ENCODE results near the gene MRPL55. TPM values are rescaled to one million over a fixed set of nuclear protein-coding genes. Genes with fewer than 3 reads are reported as not detected.

MRPL55 gene
- total RNA-seq, 1 experiment from 2014 or later: 63.7 TPM

DNA sequence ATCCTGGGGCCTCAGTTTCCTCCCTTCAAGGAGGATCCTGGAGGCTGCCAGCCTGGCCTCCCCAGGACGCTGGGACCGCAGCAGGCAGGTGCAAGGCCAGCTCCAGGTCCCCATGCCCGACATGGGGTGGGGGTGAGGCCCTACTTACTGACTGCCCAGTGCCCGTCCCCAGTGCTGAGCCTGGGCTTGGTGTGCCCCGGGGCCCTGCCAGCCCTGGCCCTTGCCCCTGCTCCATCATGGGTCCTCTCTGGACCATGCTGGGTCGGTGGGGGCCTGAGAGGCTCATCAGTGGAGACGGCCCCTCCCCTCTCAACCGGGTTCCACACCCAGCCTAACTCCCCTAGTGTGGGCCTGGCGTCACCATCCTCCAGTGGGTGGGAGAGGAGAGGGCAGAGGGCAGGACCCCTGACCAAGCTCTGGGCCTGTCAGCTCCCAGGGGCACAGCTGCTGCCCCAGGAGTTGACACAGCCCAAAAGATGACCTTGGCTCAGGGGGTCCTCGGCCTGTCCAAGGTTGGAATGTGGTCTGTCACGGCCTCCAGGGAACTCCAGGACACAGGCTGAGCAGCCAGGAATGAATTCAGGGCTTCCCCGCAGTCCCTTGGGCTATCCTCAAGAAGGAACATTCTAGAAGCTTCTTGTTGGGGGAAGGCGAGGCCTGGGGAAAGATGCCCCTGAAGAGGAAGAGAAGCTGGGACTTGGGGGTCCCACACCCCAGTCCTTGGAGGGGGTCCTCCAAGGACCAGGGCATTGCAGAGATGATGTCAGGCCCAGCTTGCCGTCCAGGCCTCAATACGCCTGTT is 44.2 kb downstream of the MRPL55 start:
- Mint-ChIP-seq H3K27me3 (ENCODE audit: insufficient read depth, unreplicated experiment) (peaks cover 6% of the 10 kb centered on the region), H3K4me1 (ENCODE audit: low read depth, unreplicated experiment) (no peaks in the 10 kb centered on the region), H3K27ac (ENCODE audit: unreplicated experiment) (no peak overlapping the region), H3K4me3 (ENCODE audit: unreplicated experiment) (no peak overlapping the region), H3K9me3 (ENCODE audit: unreplicated experiment) (no peaks in the 10 kb centered on the region), H3K36me3 (ENCODE audit: insufficient read depth, unreplicated experiment) (no peaks in the 10 kb centered on the region)
- POLR2A ChIA-PET: no interaction called here
- no peak for DNase-seq
- no peaks in the 10 kb centered on the region for H3K27me3 ChIP-seq (replicated peaks; ENCODE audit: control insufficient read depth, insufficient read depth, low read length)
- TF ChIP-seq, protein P1, sequence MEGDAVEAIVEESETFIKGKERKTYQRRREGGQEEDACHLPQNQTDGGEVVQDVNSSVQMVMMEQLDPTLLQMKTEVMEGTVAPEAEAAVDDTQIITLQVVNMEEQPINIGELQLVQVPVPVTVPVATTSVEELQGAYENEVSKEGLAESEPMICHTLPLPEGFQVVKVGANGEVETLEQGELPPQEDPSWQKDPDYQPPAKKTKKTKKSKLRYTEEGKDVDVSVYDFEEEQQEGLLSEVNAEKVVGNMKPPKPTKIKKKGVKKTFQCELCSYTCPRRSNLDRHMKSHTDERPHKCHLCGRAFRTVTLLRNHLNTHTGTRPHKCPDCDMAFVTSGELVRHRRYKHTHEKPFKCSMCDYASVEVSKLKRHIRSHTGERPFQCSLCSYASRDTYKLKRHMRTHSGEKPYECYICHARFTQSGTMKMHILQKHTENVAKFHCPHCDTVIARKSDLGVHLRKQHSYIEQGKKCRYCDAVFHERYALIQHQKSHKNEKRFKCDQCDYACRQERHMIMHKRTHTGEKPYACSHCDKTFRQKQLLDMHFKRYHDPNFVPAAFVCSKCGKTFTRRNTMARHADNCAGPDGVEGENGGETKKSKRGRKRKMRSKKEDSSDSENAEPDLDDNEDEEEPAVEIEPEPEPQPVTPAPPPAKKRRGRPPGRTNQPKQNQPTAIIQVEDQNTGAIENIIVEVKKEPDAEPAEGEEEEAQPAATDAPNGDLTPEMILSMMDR (IDR thresholded peaks at IDR 0.05; ENCODE audit: insufficient read depth in 1 of 2, low read depth in 1 of 2, low read length in 1 of 2, severe bottlenecking in 1 of 2, unreplicated experiment in 1 of 2): no peak
- no peaks in the 10 kb centered on the region for H3K4me1 ChIP-seq
- intact Hi-C loops (cut with micrococcal nuclease; ENCODE audit: unreplicated experiment): no loop called here
- CTCF ChIA-PET: no interaction called here
- BruUV-seq (replicated peaks): no TSS peak
- H3K4me3 ChIP-seq (ENCODE audit: low read depth, low read length): no peak overlapping the region
- no peaks in the 10 kb centered on the region for H3K9me3 ChIP-seq
- H3K36me3 ChIP-seq (ENCODE audit: control insufficient read depth, insufficient read depth, low read length): no peaks in the 10 kb centered on the region

DNA sequence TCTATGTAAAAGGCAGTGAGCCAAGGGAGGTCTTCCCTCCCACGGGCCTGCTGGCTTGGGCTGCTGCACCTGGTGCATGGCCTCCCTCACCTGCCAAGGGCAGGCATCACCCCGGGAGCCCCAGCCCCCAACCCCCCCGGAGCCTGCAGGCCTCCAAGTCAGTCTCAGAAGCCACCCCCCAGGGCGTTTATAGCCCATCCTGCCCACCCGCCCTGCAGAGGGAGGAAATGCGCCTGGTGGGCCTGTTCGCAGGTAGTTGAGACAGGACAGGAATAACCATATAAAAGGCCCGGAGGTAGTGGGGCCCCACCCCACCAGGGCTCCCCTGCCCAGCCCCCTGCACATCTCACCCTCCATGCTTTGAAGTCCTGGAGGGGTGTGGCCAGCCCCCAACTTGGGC is 44.8 kb downstream of the MRPL55 start:
- H3K9me3 ChIP-seq: no peaks in the 10 kb centered on the region
- H3K27me3 Mint-ChIP-seq (ENCODE audit: insufficient read depth, unreplicated experiment): peaks cover 6% of the 10 kb centered on the region
- H3K27me3 ChIP-seq (replicated peaks; ENCODE audit: control insufficient read depth, insufficient read depth, low read length): no peaks in the 10 kb centered on the region
- H3K4me1 Mint-ChIP-seq (ENCODE audit: low read depth, unreplicated experiment): no peaks in the 10 kb centered on the region
- POLR2A ChIA-PET: no interaction called here
- BruUV-seq (replicated peaks): no TSS peak
- no peaks in the 10 kb centered on the region for H3K4me1 ChIP-seq
- no peaks in the 10 kb centered on the region for H3K36me3 Mint-ChIP-seq (ENCODE audit: insufficient read depth, unreplicated experiment)
- TF ChIP-seq, protein P1 (IDR thresholded peaks at IDR 0.05; ENCODE audit: insufficient read depth in 1 of 2, low read depth in 1 of 2, low read length in 1 of 2, severe bottlenecking in 1 of 2, unreplicated experiment in 1 of 2): no peak
- no peak overlapping the region for H3K4me3 Mint-ChIP-seq (ENCODE audit: unreplicated experiment)
- H3K9me3 Mint-ChIP-seq (ENCODE audit: unreplicated experiment): no peaks in the 10 kb centered on the region
- no peak overlapping the region for H3K27ac Mint-ChIP-seq (ENCODE audit: unreplicated experiment)
- DNase-seq: no peak
- CTCF ChIA-PET: no interaction called here
- intact Hi-C loops (cut with micrococcal nuclease; ENCODE audit: unreplicated experiment): no loop called here
- H3K4me3 ChIP-seq (ENCODE audit: low read depth, low read length): no peak overlapping the region
- H3K36me3 ChIP-seq (ENCODE audit: control insufficient read depth, insufficient read depth, low read length): no peaks in the 10 kb centered on the region

DNA sequence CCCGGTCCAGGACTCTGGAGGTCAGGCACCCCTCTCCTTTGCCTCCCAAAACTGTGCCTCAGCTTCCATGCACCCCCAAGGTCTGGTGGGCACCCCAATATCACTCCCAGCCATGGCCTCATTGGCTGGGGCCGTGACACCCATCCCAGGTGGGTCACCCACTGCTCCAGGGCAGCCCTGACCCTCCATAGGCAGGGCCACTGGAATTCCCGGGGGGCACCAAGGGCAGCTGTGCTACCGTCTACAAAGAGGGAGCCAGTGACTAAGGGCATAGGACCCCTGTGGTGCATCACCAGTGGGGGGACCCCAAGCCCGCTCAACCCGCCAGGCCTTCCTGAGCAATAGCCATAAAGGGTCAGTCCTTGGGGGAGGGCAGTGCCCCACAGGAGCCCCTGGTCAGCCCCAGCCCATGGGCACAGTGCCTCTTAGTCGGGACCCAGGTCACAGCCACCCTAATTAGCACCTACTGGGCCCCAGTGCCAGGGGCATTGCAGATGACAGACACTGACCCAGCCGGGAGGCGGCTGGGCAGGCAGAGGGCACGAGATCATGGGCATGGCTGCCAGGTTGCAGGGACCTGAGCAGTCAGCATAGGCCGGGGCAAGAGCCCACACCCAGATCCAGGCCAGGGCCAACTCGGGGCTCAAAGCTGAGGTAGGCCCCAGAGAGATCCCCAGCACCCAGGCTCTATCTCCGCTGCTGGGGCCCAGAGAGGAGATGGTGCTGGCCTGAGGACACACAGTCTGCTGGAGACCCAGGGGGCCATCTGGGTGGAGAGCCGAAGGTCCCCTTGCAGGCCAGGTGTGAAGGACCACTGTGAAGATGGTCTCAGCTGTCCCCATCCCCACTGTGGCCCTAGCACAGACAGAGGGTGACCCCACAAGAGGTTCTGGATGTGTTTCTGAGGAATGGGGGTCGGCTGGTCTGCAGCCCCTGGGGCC is 45.6 kb downstream of the MRPL55 start:
- H3K27me3 ChIP-seq (replicated peaks; ENCODE audit: control insufficient read depth, insufficient read depth, low read length): no peaks in the 10 kb centered on the region
- Mint-ChIP-seq H3K4me1 (ENCODE audit: low read depth, unreplicated experiment) (no peaks in the 10 kb centered on the region), H3K27ac (ENCODE audit: unreplicated experiment) (no peak overlapping the region), H3K4me3 (ENCODE audit: unreplicated experiment) (no peak overlapping the region), H3K9me3 (ENCODE audit: unreplicated experiment) (peaks cover under 1% of the 10 kb centered on the region), H3K27me3 (ENCODE audit: insufficient read depth, unreplicated experiment) (peaks cover 6% of the 10 kb centered on the region), H3K36me3 (ENCODE audit: insufficient read depth, unreplicated experiment) (no peaks in the 10 kb centered on the region)
- H3K9me3 ChIP-seq: no peaks in the 10 kb centered on the region
- TF ChIP-seq, protein P1 (IDR thresholded peaks at IDR 0.05; ENCODE audit: insufficient read depth in 1 of 2, low read depth in 1 of 2, low read length in 1 of 2, severe bottlenecking in 1 of 2, unreplicated experiment in 1 of 2): no peak
- no peak for DNase-seq
- CTCF ChIA-PET: no interaction called here
- intact Hi-C loops (cut with micrococcal nuclease; ENCODE audit: unreplicated experiment): no loop called here
- H3K36me3 ChIP-seq (ENCODE audit: control insufficient read depth, insufficient read depth, low read length): no peaks in the 10 kb centered on the region
- POLR2A ChIA-PET: no interaction called here
- H3K4me1 ChIP-seq: no peaks in the 10 kb centered on the region
- no peak overlapping the region for H3K4me3 ChIP-seq (ENCODE audit: low read depth, low read length)
- no TSS peak for BruUV-seq (replicated peaks)

Measured in Caco-2 (cell line).